ENCODE data around the gene NOTCH4.

GRCh38 chr6:32168350-32168749 is 55.5 kb downstream of the NOTCH4 start:
- TF ChIP-seq CREB1 (IDR thresholded peaks at IDR 0.05; ENCODE audit: low read depth) (no peak), YY1 (IDR thresholded peaks at IDR 0.05; ENCODE audit: low read depth) (no peak), MAX (IDR thresholded peaks at IDR 0.05) (no peak), RAD21 (IDR thresholded peaks at IDR 0.05; ENCODE audit: low read depth) (no peak), EGR1 (IDR thresholded peaks at IDR 0.05) (no peak), NFIC (IDR thresholded peaks at IDR 0.05) (no peak), TAF1 (IDR thresholded peaks at IDR 0.05; ENCODE audit: low read depth) (no peak)
- TF ChIP-seq, protein P1, sequence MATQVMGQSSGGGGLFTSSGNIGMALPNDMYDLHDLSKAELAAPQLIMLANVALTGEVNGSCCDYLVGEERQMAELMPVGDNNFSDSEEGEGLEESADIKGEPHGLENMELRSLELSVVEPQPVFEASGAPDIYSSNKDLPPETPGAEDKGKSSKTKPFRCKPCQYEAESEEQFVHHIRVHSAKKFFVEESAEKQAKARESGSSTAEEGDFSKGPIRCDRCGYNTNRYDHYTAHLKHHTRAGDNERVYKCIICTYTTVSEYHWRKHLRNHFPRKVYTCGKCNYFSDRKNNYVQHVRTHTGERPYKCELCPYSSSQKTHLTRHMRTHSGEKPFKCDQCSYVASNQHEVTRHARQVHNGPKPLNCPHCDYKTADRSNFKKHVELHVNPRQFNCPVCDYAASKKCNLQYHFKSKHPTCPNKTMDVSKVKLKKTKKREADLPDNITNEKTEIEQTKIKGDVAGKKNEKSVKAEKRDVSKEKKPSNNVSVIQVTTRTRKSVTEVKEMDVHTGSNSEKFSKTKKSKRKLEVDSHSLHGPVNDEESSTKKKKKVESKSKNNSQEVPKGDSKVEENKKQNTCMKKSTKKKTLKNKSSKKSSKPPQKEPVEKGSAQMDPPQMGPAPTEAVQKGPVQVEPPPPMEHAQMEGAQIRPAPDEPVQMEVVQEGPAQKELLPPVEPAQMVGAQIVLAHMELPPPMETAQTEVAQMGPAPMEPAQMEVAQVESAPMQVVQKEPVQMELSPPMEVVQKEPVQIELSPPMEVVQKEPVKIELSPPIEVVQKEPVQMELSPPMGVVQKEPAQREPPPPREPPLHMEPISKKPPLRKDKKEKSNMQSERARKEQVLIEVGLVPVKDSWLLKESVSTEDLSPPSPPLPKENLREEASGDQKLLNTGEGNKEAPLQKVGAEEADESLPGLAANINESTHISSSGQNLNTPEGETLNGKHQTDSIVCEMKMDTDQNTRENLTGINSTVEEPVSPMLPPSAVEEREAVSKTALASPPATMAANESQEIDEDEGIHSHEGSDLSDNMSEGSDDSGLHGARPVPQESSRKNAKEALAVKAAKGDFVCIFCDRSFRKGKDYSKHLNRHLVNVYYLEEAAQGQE (IDR thresholded peaks at IDR 0.05; ENCODE audit: low read depth), result no peak
